GM21576 (cell line): ENCODE data around the gene EGLN3.
"Not testable (repeated sequence)": the region's sequence is repeated elsewhere in the genome, so short reads cannot be mapped to it uniquely, and the experiment has no call there.

Experiments used
- ATAC-seq: cut with Tn5 transposase; IDR thresholded peaks from one replicate; pipeline ENCODE4 v1.9.1; 2021; ENCODE audit warnings: mild to moderate bottlenecking, moderate library complexity; ENCODE audit not compliant: unreplicated experiment

Gene EGLN3

GRCh38 chr14:33950320-33951182 lies at the start of gene EGLN3:
TSS of gene EGLN3 (minus strand) at chr14:33951074. CDS start at chr14:33950752, 322 bp downstream.
- peak; percentile 85 for ATAC-seq

GRCh38 chr14:34000396-34000795 lies 49.5 kb upstream of the EGLN3 start:
- no peak for ATAC-seq

GRCh38 chr14:33999771-34000291 lies 49.0 kb upstream of the EGLN3 start:
- ATAC-seq = no peak

GRCh38 chr14:33997611-33998010 lies 46.7 kb upstream of the EGLN3 start:
- ATAC-seq = no peak

- ATAC-seq = no peak
Observed at GRCh38 chr14:33996462-33996861, 45.6 kb upstream of the EGLN3 start.

- no peak for ATAC-seq
Observed at GRCh38 chr14:33993246-33993645, 42.4 kb upstream of the EGLN3 start.

GRCh38 chr14:33992274-33993007 lies 41.6 kb upstream of the EGLN3 start:
- ATAC-seq = no peak

- no peak for ATAC-seq
Observed at GRCh38 chr14:33990790-33991189, 39.9 kb upstream of the EGLN3 start.

- ATAC-seq = no peak
Observed at GRCh38 chr14:33987565-33988080, 36.7 kb upstream of the EGLN3 start.

GRCh38 chr14:33986804-33987203 lies 35.9 kb upstream of the EGLN3 start:
- ATAC-seq = no peak

- ATAC-seq = no peak
Observed at GRCh38 chr14:33985242-33985641, 34.4 kb upstream of the EGLN3 start.

GRCh38 chr14:33979613-33980276 lies 28.9 kb upstream of the EGLN3 start:
- no peak for ATAC-seq

- no peak for ATAC-seq
Observed at GRCh38 chr14:33978892-33979612, 28.2 kb upstream of the EGLN3 start.

- peak; percentile 81 for ATAC-seq
Observed at GRCh38 chr14:33972583-33973081, 21.8 kb upstream of the EGLN3 start.

GRCh38 chr14:33969846-33970245 lies 19.0 kb upstream of the EGLN3 start:
- ATAC-seq = not testable (repeated sequence)

- no peak for ATAC-seq
Observed at GRCh38 chr14:33968722-33969121, 17.8 kb upstream of the EGLN3 start.

- ATAC-seq = no peak
Observed at GRCh38 chr14:33967138-33967537, 16.3 kb upstream of the EGLN3 start.

GRCh38 chr14:33966276-33966675 lies 15.4 kb upstream of the EGLN3 start:
- ATAC-seq = no peak

- ATAC-seq = no peak
Observed at GRCh38 chr14:33964599-33965317, 13.9 kb upstream of the EGLN3 start.

- ATAC-seq = no peak
Observed at GRCh38 chr14:33963892-33964291, 13.0 kb upstream of the EGLN3 start.
